NCI-H345 treated with DMSO at 0.1 percent for 48 hours (cell line): Measurements from ENCODE around the gene NFIC.
"Not testable (repeated sequence)": the region's sequence is repeated elsewhere in the genome, so short reads cannot be mapped to it uniquely, and the experiment has no call there.

ENCODE experiments used
- DNase-seq: peaks from one replicate; lab custom pipeline; 2025; ENCODE audit not compliant: unreplicated experiment; lab: John Stamatoyannopoulos, UW

NFIC gene

DNA sequence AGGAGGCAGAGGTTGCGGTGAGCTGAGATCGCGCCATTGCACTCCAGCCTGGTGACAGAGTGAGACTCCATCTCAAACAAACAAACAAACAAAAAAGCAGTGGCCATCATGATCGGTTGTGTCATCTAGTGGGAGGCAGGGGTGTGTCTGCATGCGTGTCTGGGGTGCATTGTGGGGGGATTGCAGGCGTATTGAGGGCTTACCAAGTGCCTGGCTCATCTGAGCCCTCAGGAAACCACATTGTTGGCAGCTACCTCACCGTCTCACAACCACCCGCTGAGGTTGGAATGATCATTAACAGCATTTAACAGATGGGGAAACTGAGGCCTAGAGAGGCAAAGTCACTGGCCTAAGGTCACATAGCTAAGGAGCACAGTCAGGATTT is 30.5 kb downstream of the NFIC start:
- no peak for DNase-seq

DNA sequence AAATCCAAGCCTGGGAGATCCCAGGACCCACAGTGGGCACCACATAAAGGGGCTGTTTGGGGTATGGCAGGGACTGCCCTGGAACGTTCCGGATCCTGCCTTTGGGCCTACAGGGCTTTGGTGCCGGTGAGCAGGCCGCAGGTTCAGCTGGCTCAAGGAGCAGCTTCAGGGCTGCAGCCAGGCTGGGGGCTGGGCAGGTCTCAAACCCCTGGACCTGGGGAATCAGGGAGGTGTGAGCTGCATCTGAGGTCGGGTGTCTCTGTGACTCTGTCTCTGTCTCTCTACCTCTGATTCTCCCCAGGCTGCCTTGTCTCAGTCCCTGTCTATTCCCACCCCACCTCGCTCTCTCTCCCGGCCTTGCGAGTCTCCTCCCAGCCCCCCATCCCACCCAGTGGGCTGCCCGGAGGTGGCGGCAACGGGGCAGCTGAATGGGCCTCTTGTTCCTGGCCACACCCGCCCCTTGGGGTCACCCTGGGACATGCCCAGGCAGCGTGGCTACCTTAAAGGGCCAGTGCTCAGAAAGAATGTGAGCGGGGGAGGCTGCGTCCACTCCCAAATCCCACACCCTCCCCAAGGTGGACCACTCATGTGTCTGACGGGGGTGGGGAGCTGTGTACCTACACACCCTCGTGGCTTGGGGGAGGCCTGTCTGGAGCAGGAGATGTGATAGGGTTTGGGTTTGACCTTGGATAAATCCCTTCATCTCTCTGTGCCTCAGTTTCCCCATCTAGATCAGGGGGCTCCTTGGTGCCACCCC is 31.1 kb downstream of the NFIC start:
- no peak for DNase-seq

DNA sequence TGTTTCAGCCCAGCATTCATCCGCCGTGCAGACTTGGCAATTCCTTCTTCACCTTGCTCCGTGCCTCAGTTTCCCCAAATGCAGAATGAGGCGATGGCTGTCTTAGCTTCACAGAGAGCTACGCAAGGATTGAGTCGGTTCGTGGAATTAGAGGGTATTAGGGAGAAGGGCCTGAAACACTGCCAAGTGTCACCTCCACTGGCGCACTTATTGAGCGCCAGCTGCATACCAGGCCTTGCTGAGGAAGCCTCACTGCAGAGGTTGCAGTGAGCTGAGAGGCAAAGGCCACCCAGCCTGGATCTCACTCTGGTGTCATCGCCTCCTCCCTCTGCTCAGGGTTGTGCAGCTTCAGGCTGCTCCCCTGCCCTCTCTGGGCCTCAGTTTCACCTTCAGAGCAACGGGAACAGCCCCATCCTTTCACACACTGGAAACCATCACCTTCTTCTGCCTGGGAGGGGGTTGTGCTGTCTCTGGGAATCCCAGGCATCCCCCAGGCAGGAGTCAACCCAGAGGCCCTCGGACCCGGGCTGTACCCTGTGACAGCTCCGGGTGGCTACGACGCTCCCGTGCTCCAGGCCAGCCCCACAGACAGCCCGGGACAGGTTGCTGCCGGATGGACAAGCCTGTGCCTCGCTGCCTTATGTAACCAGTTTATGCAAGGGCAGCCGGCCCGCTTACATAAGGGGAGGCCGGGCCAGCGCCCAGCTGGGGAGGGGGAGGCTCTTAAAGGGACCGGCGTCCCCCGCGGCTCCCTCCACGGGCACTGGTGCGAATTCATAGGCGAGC is 31.9 kb downstream of the NFIC start:
- no peak for DNase-seq

DNA sequence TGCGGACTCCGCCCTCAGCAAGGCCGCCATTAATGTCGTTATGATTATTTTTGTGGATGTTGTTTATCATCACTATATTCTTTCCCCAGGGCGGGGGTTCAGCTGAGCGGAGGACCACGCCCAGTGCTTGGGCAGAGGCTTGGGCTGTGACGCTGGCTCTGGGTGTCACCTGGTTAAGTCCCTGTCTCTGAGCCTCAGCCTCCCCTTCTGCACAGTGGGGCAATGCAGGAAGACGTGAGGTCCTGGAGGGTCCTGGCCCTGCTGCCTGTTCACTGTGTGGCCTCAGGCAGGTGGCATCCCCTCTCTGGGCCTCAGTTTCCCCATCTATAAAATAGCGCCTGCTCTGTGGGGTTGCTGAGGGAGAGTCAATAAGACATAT is 32.5 kb downstream of the NFIC start:
- DNase-seq = no peak

DNA sequence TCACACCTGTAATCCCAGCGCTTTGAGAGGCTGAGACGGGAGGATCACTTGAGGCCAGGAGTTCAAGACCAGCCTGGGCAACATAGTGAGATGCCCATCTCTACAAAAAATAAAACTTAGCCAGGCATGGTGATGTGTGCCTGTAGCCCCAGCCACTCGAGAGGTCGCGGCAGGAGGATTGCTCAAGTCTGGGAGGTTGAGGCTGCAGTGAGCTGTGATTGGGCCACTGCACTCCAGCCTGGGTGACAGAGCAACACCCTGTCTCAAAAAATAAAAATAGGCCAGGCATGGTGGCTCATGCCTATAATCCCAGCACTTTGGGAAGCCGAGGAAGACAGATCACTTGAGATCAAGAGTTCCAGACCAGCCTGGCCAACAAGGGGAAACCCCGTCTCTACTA is 32.9 kb downstream of the NFIC start:
- DNase-seq = not testable (repeated sequence)

DNA sequence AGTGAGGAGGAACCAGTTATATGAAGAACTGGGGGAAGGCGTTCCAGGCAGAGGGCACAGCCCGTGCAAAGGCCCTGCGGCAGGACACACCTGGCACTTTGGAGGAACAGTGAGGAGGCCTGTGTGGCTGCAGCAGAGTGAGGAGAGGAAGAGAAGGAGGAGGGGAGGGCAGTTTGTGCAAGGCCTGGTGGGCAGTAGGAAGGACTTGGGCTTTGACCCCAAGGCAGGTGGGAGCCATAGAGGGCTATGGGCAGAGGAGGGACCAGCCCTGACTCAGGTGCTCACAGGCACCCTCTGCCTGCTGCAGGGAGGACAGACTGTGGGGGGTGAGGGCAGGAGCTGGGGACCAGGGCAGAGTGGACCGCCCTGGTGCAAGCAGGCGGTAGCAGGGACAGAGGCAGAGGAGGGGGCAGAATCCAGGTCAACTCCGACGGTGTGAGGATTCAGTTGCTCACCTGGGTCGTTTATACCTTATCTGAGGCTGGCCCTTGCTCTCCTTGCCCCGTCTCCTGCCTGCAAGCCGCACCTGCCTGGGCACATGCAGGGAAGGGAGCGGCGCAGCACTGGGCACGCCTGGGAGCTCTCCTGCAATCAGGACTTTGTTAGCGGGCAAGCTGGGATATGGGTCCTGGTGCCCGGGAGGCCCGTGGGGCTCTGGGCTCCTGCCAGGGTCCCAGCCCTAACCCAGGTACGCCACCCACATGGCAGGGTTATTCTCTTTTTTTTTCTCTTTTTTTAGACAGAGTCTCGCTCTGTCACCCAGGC is 34.8 kb downstream of the NFIC start:
- DNase-seq = no peak

DNA sequence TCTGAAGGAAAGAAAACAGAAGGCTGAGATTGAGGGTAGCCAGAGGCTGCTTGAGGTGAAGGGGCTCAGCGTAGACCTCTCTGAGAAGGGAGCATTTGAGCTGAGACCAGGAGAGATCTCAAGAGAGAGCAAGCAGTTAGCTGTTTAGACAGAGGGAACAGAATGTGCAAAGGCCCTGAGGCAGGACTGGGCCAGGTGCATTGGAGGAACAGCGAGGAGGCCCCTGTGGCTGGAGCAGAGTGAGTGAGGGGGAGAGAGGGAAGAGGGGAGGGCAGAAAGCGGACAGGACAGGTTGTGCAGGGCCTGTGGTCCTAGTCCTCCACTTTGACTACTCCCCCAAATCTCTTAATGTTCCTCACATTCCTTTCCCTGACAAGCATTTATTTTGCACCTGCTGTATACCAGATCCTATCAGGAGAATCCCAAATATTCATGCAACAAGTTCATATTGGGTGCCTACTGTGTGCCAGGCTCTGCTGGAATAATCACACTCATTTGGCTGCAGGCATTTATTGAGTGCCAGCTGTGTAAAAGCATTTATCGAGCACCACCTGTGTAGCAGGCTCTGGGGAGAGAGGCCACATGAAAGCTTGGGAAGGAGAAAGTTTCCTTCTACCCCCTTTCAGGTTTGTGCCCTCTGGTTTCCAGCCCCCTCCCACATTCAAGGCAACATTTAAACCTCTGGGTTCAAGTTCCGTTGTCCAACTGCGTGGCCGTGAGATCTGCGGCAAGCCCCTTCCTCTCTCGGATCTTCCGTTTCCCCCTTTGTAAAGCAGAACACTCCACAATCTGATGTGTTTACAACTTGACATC is 36.5 kb downstream of the NFIC start:
- no peak for DNase-seq

DNA sequence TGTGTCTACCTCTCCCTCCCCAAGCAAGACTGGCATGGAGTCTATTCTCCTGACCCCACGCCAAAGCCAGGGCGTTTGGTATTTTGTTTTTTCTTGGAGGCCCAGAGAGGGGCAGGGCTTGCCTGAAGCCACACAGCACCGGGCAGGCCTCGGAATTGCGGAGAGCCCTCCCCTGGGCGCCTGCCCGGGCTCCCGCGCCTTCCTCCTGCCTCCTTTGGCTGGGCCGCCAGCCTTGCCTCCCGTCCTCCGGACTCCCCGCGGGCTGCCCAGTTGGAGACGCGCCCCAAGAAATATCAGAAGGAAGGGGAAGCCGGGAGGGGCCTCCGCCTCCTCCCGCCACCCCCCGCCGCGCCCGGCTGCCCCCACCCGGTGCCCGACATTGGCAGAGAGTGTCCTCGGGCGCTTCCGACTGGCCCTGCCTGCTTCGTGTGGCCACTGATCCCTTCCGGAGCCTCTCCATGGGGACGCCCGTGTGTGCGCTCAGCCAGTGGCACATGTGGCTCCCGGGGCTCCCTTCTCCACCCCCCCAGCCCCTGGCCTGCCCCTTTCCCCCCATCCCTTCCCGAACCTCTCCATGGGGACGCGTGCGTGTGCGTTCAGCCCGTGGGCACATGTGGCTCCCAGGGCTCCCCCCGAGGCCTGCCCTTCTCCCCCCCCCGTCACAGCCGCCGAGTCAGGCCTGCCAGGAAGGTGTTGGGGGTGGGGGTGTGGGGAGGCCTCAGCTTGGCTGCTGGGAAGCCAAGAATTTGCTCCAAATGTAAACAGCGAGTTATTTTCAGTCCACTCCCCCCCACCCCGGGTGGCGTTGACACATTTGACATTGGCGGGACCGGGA is 37.3 kb downstream of the NFIC start:
- DNase-seq = no peak

DNA sequence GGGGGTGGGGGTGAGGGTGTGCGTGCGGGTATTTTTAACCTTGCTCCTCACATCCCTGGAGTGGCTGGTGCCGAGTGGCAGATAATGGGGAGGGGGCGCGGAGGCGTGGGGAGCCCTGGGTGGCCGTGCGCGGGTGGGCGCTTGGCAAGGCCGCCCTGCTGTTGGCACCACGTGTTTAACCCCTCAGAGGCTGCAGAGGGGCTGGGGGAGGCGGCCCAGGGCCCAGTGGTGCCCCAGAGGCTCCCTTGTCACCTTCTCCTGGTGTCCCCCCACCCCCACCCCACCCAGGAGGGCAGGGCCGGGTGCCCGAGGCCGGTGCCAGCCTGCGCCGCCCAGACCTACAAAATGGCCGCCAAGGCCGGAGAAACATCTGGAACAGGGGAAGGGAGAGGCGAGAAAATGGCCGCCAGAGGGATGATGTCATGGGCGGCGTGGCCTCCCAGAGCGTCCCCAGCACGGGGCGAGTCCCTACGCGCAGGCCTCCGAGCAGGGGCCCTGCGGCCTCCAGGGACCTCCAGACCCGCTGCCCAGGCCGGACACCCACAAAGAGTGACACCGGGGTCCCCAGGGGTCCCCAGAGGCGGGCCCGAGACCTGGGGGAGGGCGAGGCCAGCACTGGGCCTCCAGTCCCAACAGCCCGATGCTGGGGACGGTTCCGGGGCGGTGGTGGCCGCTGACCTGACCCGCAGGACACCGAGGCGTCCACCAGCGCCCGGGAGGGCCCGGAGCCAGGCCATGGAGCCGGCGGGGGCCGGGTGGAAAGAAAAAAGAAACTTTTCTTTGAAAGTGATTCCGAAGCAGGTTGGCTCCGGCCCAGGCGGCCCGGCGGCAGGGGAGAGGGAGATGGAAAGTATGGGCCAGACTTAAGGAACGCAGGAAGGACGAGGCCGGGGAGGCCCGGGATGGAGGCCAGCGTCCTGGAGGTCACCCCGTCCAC is 38.2 kb downstream of the NFIC start:
- no peak for DNase-seq

DNA sequence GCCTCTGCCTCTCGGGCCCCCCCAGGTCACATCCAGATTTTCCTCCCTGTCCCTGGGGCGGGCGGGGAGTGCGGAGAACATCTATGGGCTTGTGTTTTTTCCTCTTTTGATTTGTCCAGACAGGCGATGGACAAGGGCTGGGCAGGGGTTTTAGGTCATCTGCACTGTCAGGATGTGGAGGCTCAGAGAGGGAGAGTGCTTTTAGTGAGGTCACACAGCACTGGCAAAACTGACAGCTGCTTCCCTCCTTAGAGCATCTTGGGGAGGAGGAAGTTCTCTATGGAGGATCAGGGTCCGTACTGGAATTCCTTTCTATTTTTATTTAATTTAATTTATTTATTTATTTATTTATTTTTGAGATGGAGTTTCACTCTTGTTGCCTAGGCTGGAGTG is 38.9 kb downstream of the NFIC start:
- DNase-seq = no peak

DNA sequence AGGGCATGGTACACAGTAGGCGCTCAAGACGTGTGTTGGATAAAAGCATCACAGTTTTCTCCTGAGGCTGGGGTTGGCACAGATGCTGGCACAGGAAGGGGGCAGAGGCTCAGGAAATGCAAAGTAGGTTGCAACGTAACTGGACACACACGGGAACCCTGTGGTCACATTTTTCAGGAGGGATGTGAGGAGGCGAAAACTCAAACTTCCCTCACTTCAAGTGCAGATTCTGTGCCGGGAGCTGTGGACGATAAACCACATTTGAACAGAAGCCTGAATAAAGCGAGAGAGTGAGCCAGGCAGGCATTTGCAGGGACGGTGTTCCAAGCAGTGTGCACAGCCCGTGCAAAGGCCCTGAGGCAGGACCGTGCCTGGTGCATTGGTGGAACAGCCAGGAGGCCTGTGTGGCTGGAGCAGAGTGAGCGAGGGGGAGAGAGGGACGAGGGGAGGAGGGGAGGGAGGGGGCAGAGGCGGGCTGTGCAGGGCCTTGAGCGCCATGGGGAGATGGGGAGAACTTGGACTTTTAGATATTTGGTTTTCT is 40.3 kb downstream of the NFIC start:
- DNase-seq = no peak

DNA sequence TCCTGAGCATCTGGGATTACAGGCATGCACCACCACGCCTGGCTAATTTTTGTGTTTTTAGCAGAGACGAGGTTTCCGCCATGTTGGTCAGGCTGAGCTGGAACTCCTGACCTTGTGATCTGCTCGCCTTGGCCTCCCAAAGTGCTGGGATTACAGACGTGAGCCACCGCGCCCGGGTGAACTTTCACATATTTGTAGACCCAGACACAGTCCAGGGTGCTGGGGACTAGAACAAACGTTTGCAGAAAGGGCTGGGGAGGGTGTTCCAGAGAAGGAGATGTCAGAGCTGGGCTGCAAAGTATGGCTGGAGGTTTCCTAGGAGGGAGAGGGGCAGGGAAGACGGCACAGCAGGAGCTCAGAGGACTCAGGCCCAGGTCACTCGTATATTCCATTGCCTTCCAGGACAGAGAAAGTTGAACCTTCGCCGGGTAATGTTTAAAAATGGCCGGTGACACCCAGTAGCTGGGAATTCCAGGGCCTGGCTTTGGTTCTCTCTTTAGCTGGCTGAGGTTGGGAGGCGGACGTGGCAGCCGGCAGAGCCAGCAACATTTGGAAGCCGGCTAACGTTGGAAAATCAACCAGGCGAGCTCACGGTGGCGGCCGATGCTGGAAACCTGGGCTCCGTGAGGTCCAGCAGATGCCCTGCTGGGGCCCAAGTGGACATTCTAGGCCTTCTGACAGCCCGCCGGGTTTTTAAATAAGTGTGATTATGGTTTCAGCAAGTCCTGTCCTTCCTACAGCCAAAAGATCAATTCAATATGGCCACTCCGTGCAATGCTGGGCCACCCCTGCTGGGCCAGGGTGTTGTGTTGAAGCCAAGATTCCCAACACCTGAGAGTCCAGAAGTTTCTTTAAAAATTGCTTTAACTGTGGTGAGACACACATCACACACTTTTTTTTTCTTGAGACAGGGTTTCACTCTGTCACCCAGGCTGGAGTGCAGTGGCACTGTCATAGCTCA is 41.5 kb downstream of the NFIC start:
- no peak for DNase-seq

DNA sequence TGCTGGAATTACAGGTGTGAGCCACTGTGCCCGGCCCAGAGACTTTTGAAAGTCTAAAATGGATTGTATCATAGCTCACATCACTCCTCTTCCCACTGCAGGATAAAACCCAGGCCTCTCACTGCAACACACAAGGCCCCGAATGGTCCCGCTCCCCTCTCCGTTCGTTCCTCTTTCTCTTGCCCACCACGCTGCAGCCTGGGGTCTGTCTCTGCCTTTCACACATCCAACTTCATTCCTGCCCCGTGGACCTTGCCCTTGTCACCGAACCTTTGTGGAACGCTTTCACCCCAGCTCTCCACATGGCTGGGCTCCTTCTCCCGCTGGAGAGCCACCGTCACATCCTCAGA is 42.6 kb downstream of the NFIC start:
- DNase-seq = no peak

DNA sequence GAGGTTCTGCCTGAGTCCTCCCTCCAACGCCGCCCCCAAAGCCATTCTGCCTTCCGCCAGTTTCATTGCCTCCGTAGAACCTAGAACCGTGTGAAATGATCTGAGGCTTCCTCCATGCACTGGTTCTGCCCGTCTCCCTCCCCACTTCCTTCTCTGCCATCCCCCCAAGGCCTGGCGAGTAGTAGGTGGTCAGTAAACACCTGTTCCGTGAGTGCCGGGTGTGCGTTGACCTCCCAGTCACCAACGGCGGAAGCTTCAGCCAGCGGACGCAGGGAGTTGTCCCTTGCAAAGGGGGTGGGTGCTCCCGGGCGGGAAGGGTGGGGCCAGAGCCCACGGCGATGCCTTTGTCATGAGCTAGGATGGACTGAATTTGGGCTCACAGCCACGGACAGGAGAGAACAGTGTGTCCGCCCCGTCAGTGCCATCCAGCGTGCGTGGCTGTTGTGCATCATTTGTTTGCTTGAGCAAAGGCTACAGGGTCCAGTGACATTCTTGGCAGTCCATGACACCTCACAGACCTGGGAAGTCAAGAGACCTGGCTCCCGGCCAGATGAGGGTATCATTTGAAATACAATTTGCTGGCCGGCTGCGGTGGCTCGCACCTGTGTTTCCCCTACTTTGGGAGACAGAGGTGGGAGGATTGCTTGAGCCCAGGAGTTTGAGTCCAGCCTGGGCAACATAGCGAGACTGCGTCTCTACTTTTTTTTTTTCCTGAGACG is 43.1 kb downstream of the NFIC start:
- no peak for DNase-seq

DNA sequence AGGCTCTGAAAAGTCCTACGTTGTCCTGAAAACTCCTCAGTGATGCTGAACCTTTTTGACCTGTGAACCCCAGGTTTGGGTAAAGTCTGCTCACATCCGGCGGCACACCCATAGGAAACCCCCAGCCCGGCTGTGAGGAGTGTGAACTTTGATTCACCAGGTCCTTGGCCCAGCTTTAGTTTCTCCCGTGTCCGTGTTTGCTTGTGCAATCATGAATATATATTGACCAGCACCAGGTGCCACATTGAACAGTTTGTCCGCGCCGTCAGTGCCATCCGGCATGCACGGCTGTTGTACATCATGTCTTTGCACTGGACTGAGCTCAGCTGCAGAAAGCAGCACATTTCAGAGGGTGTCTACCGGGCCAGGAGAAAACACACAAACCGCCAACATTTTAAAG is 45.3 kb downstream of the NFIC start:
- DNase-seq = no peak

DNA sequence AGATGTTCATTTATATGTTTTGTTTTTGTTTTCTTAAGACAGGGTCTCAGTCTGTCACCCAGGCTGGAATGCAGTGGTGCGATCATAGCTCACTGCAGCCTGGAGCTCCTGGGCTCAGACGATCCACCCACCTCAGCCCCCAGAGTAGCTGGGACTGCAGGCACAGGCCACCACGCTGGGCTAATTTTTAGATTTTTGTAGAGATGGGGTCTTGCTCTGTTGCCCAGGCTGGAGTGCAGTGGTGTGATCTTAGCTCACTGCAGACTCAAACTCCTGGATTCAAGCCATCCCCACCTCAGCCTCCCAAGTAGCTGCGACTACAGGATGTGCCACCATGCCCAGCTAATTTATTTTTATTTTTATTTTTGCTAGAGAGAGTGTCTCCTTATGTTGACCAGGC is 45.7 kb downstream of the NFIC start:
- no peak for DNase-seq

DNA sequence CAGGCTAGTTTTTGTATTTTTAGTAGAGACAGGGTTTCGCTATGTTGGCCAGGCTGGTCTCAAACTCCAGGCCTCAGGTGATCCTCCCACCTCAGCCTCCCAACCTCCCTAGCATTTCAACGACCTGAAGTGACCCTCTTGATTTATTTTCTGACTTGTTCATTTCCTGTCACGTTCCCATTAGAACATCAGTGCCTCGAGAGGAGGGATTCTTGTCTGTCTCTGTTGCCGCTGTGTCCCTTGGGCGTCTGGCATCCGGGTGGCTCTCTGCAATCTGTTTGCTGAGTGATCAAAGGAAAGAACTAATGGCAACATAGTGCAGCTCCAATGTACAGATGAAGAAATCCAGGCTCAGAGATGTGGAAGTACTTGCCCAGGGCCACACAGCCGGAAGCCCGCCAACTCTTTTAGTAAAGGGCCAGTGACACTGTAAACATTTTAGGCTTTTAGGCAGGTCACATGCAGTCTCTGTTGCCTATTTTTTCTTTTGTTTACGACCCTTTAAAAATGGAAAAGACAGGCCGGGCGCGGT is 47.5 kb downstream of the NFIC start:
- DNase-seq = no peak
